HG03521 (cell line): ENCODE data around the gene OR8A1.

Experiments used
- ATAC-seq: cut with Tn5 transposase; IDR thresholded peaks from one replicate; pipeline ENCODE4 v1.9.1; 2021; ENCODE audit warnings: mild to moderate bottlenecking, moderate library complexity; ENCODE audit not compliant: unreplicated experiment

OR8A1 gene

GRCh38 chr11:124569697-124570096 is at the start of gene OR8A1:
TSS of gene OR8A1 (plus strand) at chr11:124569997. CDS start at chr11:124570120, 123 bp downstream.
- no peak for ATAC-seq

- no peak for ATAC-seq
These were observed 49.3 kb upstream of the OR8A1 start for GRCh38 chr11:124520550-124520854.

- no peak for ATAC-seq
These were observed 36.2 kb upstream of the OR8A1 start for GRCh38 chr11:124533626-124534025.

GRCh38 chr11:124534051-124534450 is 35.7 kb upstream of the OR8A1 start:
- ATAC-seq, result no peak

GRCh38 chr11:124535552-124536232 is 34.1 kb upstream of the OR8A1 start:
- ATAC-seq, result no peak

- ATAC-seq, result no peak
These were observed 33.3 kb upstream of the OR8A1 start for GRCh38 chr11:124536520-124536919.

GRCh38 chr11:124538019-124538418 is 31.8 kb upstream of the OR8A1 start:
- no peak for ATAC-seq

GRCh38 chr11:124541204-124541603 is 28.6 kb upstream of the OR8A1 start:
- ATAC-seq, result no peak

GRCh38 chr11:124543145-124543544 is 26.7 kb upstream of the OR8A1 start:
- ATAC-seq, result no peak

- no peak for ATAC-seq
These were observed 26.2 kb upstream of the OR8A1 start, which contains the start of gene OR8B12 for GRCh38 chr11:124543554-124543953. TSS of gene OR8B12 (minus strand) at chr11:124543654. CDS start at chr11:124543654, 0 bp downstream.

- no peak for ATAC-seq
These were observed 18.6 kb upstream of the OR8A1 start for GRCh38 chr11:124551189-124551588.

GRCh38 chr11:124551987-124552386 is 17.8 kb upstream of the OR8A1 start:
- no peak for ATAC-seq

- no peak for ATAC-seq
These were observed 13.0 kb upstream of the OR8A1 start for GRCh38 chr11:124556828-124557227.

GRCh38 chr11:124570160-124570559 is 363 bp downstream of the OR8A1 start:
- ATAC-seq, result no peak

- ATAC-seq, result no peak
These were observed 8.1 kb downstream of the OR8A1 start for GRCh38 chr11:124577716-124578427.

- no peak for ATAC-seq
These were observed 9.0 kb downstream of the OR8A1 start for GRCh38 chr11:124578761-124579160.

GRCh38 chr11:124581817-124582216 is 12.0 kb downstream of the OR8A1 start:
- no peak for ATAC-seq

- no peak for ATAC-seq
These were observed 12.8 kb downstream of the OR8A1 start for GRCh38 chr11:124582565-124582964.

GRCh38 chr11:124583781-124584180 is 14.0 kb downstream of the OR8A1 start:
- ATAC-seq, result no peak

GRCh38 chr11:124584681-124585372 is 15.0 kb downstream of the OR8A1 start:
- ATAC-seq, result no peak

- peak; percentile 54 for ATAC-seq
These were observed 16.6 kb downstream of the OR8A1 start for GRCh38 chr11:124586238-124586860.
